Liver (tissue), 9 donors: ENCODE measurements around the gene CXCR4. TPM values are rescaled to one million over a fixed set of nuclear protein-coding genes. Genes with fewer than 3 reads are reported as not detected.

ENCODE experiments used
- DNase-seq: peaks from one replicate; pipeline ENCODE4 v3.0.0-alpha.2; 2017; ENCODE audit warnings: low spot score
- H3K27ac ChIP-seq, 2 donors: one replicate each; pipeline ENCODE4 v1.7.0; 2013; ENCODE audit warnings: inconsistent platforms in 2 of 2, low read length in 2 of 2, control low read depth in 1 of 2, low read depth in 1 of 2, mild to moderate bottlenecking in 1 of 2
- H3K27me3 ChIP-seq, 4 donors: one replicate each; pipeline versions ENCODE4 v1.6.1 to v1.7.0; 2013; ENCODE audit warnings: low read length in 3 of 4, inconsistent platforms in 1 of 4, mild to moderate bottlenecking in 1 of 4, moderate library complexity in 1 of 4; ENCODE audit not compliant: control insufficient read depth in 4 of 4, insufficient read depth in 4 of 4
- H3K36me3 ChIP-seq, 4 donors: one replicate each; pipeline versions ENCODE4 v1.6.1 to v1.7.0; 2013; ENCODE audit warnings: low read length in 3 of 4, mild to moderate bottlenecking in 3 of 4, low read depth in 1 of 4, moderate library complexity in 1 of 4; ENCODE audit not compliant: control insufficient read depth in 4 of 4, insufficient read depth in 3 of 4
- H3K4me1 ChIP-seq, 4 donors: one replicate each; pipeline versions ENCODE4 v1.6.1 to v1.7.0; 2013; ENCODE audit warnings: low read length in 3 of 4, mild to moderate bottlenecking in 3 of 4, moderate library complexity in 1 of 4; ENCODE audit not compliant: control insufficient read depth in 4 of 4, insufficient read depth in 4 of 4
- H3K4me3 ChIP-seq, 3 donors: one replicate each; pipeline versions ENCODE4 v1.6.1 to v1.7.0; 2013; ENCODE audit warnings: low read length in 3 of 3, control low read depth in 1 of 3, low read depth in 1 of 3, mild to moderate bottlenecking in 1 of 3
- H3K9ac ChIP-seq, 2 donors: one replicate each; pipeline ENCODE4 v1.7.0; 2013; ENCODE audit warnings: low read length in 2 of 2, mild to moderate bottlenecking in 2 of 2, moderate library complexity in 2 of 2, control low read depth in 1 of 2, low read depth in 1 of 2
- H3K9me3 ChIP-seq, 4 donors: one replicate each; pipeline versions ENCODE4 v1.6.1 to v1.7.0; 2013; ENCODE audit warnings: low read length in 3 of 4; ENCODE audit not compliant: control insufficient read depth in 4 of 4
- CTCF ChIP-seq: fragments of 150-350 bp; IDR thresholded peaks from 2 replicates; pipeline ENCODE4 v1.5.1; 2017; ENCODE audit warnings: improper control_type of control experiment, low read depth, low read length; ENCODE audit not compliant: missing input control
- EGR1 ChIP-seq, 2 donors: IDR thresholded peaks; 2 replicates each; pipeline ENCODE4 v1.6.1; 2016 to 2018; ENCODE audit warnings: antibody characterized with exemption in 2 of 2, low read depth in 2 of 2
- FOXA1 ChIP-seq: IDR thresholded peaks from 2 replicates; pipeline ENCODE4 v1.6.1; 2016; ENCODE audit warnings: antibody characterized with exemption
- GABPA ChIP-seq, 2 donors: IDR thresholded peaks in 1 of 2; conservative IDR thresholded peaks in 1 of 2; 2 replicates each; pipeline ENCODE4 v1.6.1; 2016; ENCODE audit warnings: antibody characterized with exemption in 2 of 2, mild to moderate bottlenecking in 1 of 2, moderate library complexity in 1 of 2
- HNF4A ChIP-seq, 2 donors: conservative IDR thresholded peaks; 2 replicates each; pipeline ENCODE4 v1.6.1; 2016; ENCODE audit warnings: antibody characterized with exemption in 2 of 2, mild to moderate bottlenecking in 2 of 2
- HNF4G ChIP-seq: IDR thresholded peaks from 2 replicates; pipeline ENCODE4 v1.6.1; 2016; ENCODE audit warnings: antibody characterized with exemption
- JUND ChIP-seq, 2 donors: IDR thresholded peaks; 2 replicates each; pipeline ENCODE4 v1.6.1; 2016; ENCODE audit warnings: antibody characterized with exemption in 2 of 2
- MAX ChIP-seq: IDR thresholded peaks from 2 replicates; pipeline ENCODE4 v1.6.1; 2016; ENCODE audit warnings: antibody characterized with exemption
- NR2F2 ChIP-seq: IDR thresholded peaks from 2 replicates; pipeline ENCODE4 v1.6.1; 2016; ENCODE audit warnings: antibody characterized with exemption
- RAD21 ChIP-seq, 2 donors: IDR thresholded peaks; 2 replicates each; pipeline ENCODE4 v1.6.1; 2016; ENCODE audit warnings: antibody characterized with exemption in 2 of 2, mild to moderate bottlenecking in 2 of 2
- RXRA ChIP-seq, 2 donors: IDR thresholded peaks; 2 replicates each; pipeline ENCODE4 v1.6.1; 2017 to 2018; ENCODE audit warnings: antibody characterized with exemption in 2 of 2, mild to moderate bottlenecking in 1 of 2
- TAF1 ChIP-seq: conservative IDR thresholded peaks from 2 replicates; pipeline ENCODE4 v1.6.1; 2016; ENCODE audit warnings: antibody characterized with exemption, mild to moderate bottlenecking
- YY1 ChIP-seq: IDR thresholded peaks from 2 replicates; pipeline ENCODE4 v1.6.1; 2016; ENCODE audit warnings: antibody characterized with exemption, mild to moderate bottlenecking
- WGBS: extraction: QIAGEN DNeasy Blood & Tissue Kit; methylation state at CpG from one replicate; pipeline ENCODE4 v1.1.7; 2013; 5-methylcytosine and 5-hydroxymethylcytosine counted together
- polyA plus RNA-seq, 2 donors: library from polyadenylated mRNA; stranded (reverse) in 1 of 2; unstranded in 1 of 2; fragments of 200-250 nt in 1 of 2; fragments of >200 nt in 1 of 2; fragmentation: Nextera tagmentation in 1 of 2; extraction: Ambion mirVana in 1 of 2; gene quantifications; one replicate each; pipeline versions ENCODE4 v1.2.1 to v1.2.3, GENCODE V29; 2013 to 2015
- total RNA-seq, 2 donors: library from RNA; depleted of rRNA; stranded (reverse); fragments of >200 nt; gene quantifications; one replicate each; pipeline ENCODE4 v1.2.3, GENCODE V29; 2014
- TF ChIP-seq, protein P1 (sequence below): IDR thresholded peaks from 2 replicates; pipeline ENCODE4 v1.6.1; 2016; ENCODE audit warnings: antibody characterized with exemption
- TF ChIP-seq, protein P2 (sequence below): IDR thresholded peaks from 2 replicates; pipeline ENCODE4 v1.6.1; 2016; ENCODE audit warnings: antibody characterized with exemption, mild to moderate bottlenecking
- TF ChIP-seq, protein P3 (sequence below): IDR thresholded peaks from 2 replicates; pipeline ENCODE4 v1.6.1; 2016; ENCODE audit warnings: antibody characterized with exemption
- donor health status: healthy.
- donor health status: healthy.
- donor health status: healthy.
- donor health status: healthy.
- donor health status: healthy.

CXCR4 gene
- total and polyA plus RNA-seq, 4 donors: 5.0 to 9.0 (median 6.1) TPM

- no peak for DNase-seq
- Histone ChIP-seq H3K4me3 (no peak overlapping the region), H3K9me3 (no peaks in the 10 kb centered on the region), H3K9ac (no peak overlapping the region), H3K4me1 (no peaks in the 10 kb centered on the region), H3K36me3 (no peaks in the 10 kb centered on the region), H3K27ac (no peak overlapping the region), H3K27me3 (no peaks in the 10 kb centered on the region)
- TF ChIP-seq JUND (IDR thresholded peaks at IDR 0.05) (no peak), EGR1 (IDR thresholded peaks at IDR 0.05; ENCODE audit: low read depth in 2 of 2) (no peak), NR2F2 (no peak), HNF4G (no peak), RXRA (IDR thresholded peaks at IDR 0.05) (no peak), RAD21 (IDR thresholded peaks at IDR 0.05) (no peak), FOXA1 (no peak), TAF1 (no peak), GABPA (IDR thresholded peaks at IDR 0.05 in 1 of 2, conservative IDR thresholded peaks at IDR 0.05 in 1 of 2) (no peak), MAX (no peak), YY1 (no peak), HNF4A (conservative IDR thresholded peaks at IDR 0.05) (no peak)
- TF ChIP-seq, protein P1, sequence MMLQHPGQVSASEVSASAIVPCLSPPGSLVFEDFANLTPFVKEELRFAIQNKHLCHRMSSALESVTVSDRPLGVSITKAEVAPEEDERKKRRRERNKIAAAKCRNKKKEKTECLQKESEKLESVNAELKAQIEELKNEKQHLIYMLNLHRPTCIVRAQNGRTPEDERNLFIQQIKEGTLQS: no peak
- TF ChIP-seq, protein P2, sequence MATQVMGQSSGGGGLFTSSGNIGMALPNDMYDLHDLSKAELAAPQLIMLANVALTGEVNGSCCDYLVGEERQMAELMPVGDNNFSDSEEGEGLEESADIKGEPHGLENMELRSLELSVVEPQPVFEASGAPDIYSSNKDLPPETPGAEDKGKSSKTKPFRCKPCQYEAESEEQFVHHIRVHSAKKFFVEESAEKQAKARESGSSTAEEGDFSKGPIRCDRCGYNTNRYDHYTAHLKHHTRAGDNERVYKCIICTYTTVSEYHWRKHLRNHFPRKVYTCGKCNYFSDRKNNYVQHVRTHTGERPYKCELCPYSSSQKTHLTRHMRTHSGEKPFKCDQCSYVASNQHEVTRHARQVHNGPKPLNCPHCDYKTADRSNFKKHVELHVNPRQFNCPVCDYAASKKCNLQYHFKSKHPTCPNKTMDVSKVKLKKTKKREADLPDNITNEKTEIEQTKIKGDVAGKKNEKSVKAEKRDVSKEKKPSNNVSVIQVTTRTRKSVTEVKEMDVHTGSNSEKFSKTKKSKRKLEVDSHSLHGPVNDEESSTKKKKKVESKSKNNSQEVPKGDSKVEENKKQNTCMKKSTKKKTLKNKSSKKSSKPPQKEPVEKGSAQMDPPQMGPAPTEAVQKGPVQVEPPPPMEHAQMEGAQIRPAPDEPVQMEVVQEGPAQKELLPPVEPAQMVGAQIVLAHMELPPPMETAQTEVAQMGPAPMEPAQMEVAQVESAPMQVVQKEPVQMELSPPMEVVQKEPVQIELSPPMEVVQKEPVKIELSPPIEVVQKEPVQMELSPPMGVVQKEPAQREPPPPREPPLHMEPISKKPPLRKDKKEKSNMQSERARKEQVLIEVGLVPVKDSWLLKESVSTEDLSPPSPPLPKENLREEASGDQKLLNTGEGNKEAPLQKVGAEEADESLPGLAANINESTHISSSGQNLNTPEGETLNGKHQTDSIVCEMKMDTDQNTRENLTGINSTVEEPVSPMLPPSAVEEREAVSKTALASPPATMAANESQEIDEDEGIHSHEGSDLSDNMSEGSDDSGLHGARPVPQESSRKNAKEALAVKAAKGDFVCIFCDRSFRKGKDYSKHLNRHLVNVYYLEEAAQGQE: no peak
- WGBS: 58% methylated on average over 1 of the region's 1 CpG
These were observed 38.5 kb upstream of the CXCR4 start for GRCh38 chr2:136156411-136156810.

DNA sequence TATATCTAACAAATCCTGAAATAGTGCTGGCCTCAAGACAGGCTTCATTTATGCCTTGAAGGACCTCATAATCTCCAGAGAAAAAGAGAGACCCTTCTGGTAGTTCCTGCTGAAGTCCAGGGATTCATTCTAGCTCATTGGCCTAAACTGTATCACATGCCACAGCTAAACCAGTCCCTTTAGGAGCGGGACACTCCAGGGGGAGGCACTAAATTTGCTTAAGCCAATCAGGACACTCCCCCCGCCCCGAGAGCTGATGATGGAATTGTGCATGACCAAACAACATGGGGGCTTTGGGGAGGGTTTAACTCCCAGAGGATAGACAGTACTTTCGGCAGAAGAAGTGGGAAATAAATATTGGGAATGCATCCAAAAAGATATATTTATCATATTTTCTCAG is 36.4 kb upstream of the CXCR4 start:
- H3K36me3 ChIP-seq: no peaks in the 10 kb centered on the region
- DNase-seq: no peak
- no peak overlapping the region for H3K27ac ChIP-seq
- no peak overlapping the region for H3K4me3 ChIP-seq
- no peaks in the 10 kb centered on the region for H3K9me3 ChIP-seq
- H3K9ac ChIP-seq: no peak overlapping the region
- no peaks in the 10 kb centered on the region for H3K27me3 ChIP-seq
- H3K4me1 ChIP-seq: no peaks in the 10 kb centered on the region
- 80% methylated on average over 4 of the region's 4 CpGs for WGBS
- TF ChIP-seq GABPA (IDR thresholded peaks at IDR 0.05 in 1 of 2, conservative IDR thresholded peaks at IDR 0.05 in 1 of 2) (no peak), EGR1 (IDR thresholded peaks at IDR 0.05; ENCODE audit: low read depth in 2 of 2) (no peak), HNF4A (conservative IDR thresholded peaks at IDR 0.05) (no peak), FOXA1 (no peak), YY1 (no peak), RXRA (IDR thresholded peaks at IDR 0.05) (no peak), JUND (IDR thresholded peaks at IDR 0.05) (no peak), CTCF (no peak), HNF4G (no peak), TAF1 (no peak), NR2F2 (no peak)
- TF ChIP-seq, protein P1: no peak
- TF ChIP-seq, protein P3, sequence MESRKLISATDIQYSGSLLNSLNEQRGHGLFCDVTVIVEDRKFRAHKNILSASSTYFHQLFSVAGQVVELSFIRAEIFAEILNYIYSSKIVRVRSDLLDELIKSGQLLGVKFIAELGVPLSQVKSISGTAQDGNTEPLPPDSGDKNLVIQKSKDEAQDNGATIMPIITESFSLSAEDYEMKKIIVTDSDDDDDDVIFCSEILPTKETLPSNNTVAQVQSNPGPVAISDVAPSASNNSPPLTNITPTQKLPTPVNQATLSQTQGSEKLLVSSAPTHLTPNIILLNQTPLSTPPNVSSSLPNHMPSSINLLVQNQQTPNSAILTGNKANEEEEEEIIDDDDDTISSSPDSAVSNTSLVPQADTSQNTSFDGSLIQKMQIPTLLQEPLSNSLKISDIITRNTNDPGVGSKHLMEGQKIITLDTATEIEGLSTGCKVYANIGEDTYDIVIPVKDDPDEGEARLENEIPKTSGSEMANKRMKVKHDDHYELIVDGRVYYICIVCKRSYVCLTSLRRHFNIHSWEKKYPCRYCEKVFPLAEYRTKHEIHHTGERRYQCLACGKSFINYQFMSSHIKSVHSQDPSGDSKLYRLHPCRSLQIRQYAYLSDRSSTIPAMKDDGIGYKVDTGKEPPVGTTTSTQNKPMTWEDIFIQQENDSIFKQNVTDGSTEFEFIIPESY: no peak
